Mucosa of rectum (tissue), 2 donors: ENCODE data around the gene DNASE1.
A peak's percentile ranks its signal among the peaks of the same experiment; 100 is the strongest.

Experiments used
- H3K27ac ChIP-seq, 2 donors: one replicate each; pipeline ENCODE4 v1.7.0; 2013; ENCODE audit warnings: inconsistent platforms in 2 of 2, low read depth in 2 of 2, low read length in 2 of 2
- H3K27me3 ChIP-seq, 2 donors: one replicate each; pipeline ENCODE4 v1.7.0; 2013; ENCODE audit warnings: low read length in 2 of 2; ENCODE audit not compliant: control insufficient read depth in 2 of 2, insufficient read depth in 2 of 2
- H3K36me3 ChIP-seq, 2 donors: one replicate each; pipeline ENCODE4 v1.7.0; 2013; ENCODE audit warnings: low read length in 2 of 2; ENCODE audit not compliant: control insufficient read depth in 2 of 2, insufficient read depth in 2 of 2
- H3K4me1 ChIP-seq, 2 donors: one replicate each; pipeline ENCODE4 v1.7.0; 2013; ENCODE audit warnings: low read length in 2 of 2, mild to moderate bottlenecking in 1 of 2; ENCODE audit not compliant: control insufficient read depth in 2 of 2, insufficient read depth in 2 of 2
- H3K4me3 ChIP-seq, 2 donors: one replicate each; pipeline ENCODE4 v1.7.0; 2013; ENCODE audit warnings: low read length in 2 of 2
- H3K9ac ChIP-seq, 2 donors: one replicate each; pipeline ENCODE4 v1.7.0; 2013; ENCODE audit warnings: low read length in 2 of 2, low read depth in 1 of 2, mild to moderate bottlenecking in 1 of 2
- H3K9me3 ChIP-seq, 2 donors: one replicate each; pipeline ENCODE4 v1.7.0; 2013; ENCODE audit warnings: low read length in 2 of 2; ENCODE audit not compliant: control insufficient read depth in 2 of 2
- donor health status: healthy.
- donor health status: Normal muscosa, but diverticular disease.

DNASE1 gene

GRCh38 chr16:3675601-3676130, 21.2 kb downstream of the DNASE1 start:
- Histone ChIP-seq H3K4me1 (no peaks in the 10 kb centered on the region), H3K27ac (no peak overlapping the region), H3K4me3 (no peak overlapping the region), H3K9me3 (no peaks in the 10 kb centered on the region), H3K9ac (no peak overlapping the region), H3K27me3 (no peaks in the 10 kb centered on the region), H3K36me3 (peaks cover 44 to 51% of the 10 kb centered on the region in 2 donors)

- no peaks in the 10 kb centered on the region for H3K9me3 ChIP-seq
- H3K27ac ChIP-seq, result no peak overlapping the region
- no peak overlapping the region for H3K9ac ChIP-seq
- peaks cover 39 to 46% of the 10 kb centered on the region in 2 donors for H3K36me3 ChIP-seq
- H3K4me1 ChIP-seq, result no peaks in the 10 kb centered on the region
- no peak overlapping the region for H3K4me3 ChIP-seq
- no peaks in the 10 kb centered on the region for H3K27me3 ChIP-seq
Measured at GRCh38 chr16:3677994-3678393, 23.5 kb downstream of the DNASE1 start.

- H3K27ac ChIP-seq, result no peak overlapping the region
- H3K4me3 ChIP-seq, result no peak overlapping the region
- H3K36me3 ChIP-seq, result peaks cover 31 to 35% of the 10 kb centered on the region in 2 donors
- no peaks in the 10 kb centered on the region for H3K9me3 ChIP-seq
- H3K4me1 ChIP-seq, result no peaks in the 10 kb centered on the region
- no peak overlapping the region for H3K9ac ChIP-seq
- no peaks in the 10 kb centered on the region for H3K27me3 ChIP-seq
Measured at GRCh38 chr16:3681206-3681605, 26.7 kb downstream of the DNASE1 start.

GRCh38 chr16:3687021-3687420, 32.5 kb downstream of the DNASE1 start:
- no peaks in the 10 kb centered on the region for H3K9me3 ChIP-seq
- no peaks in the 10 kb centered on the region for H3K27me3 ChIP-seq
- H3K36me3 ChIP-seq, result peaks cover 15 to 25% of the 10 kb centered on the region in 2 donors
- H3K9ac ChIP-seq, result no peak overlapping the region
- H3K4me3 ChIP-seq, result no peak overlapping the region
- H3K27ac ChIP-seq, result no peak overlapping the region
- peaks cover 5 to 6% of the 10 kb centered on the region in 2 donors for H3K4me1 ChIP-seq

GRCh38 chr16:3687792-3688191, 33.3 kb downstream of the DNASE1 start:
- no peak overlapping the region for H3K4me3 ChIP-seq
- no peaks in the 10 kb centered on the region for H3K9me3 ChIP-seq
- H3K4me1 ChIP-seq, result peaks cover 5 to 6% of the 10 kb centered on the region in 2 donors
- H3K36me3 ChIP-seq, result peaks cover 15 to 25% of the 10 kb centered on the region in 2 donors
- H3K27ac ChIP-seq, result no peak overlapping the region
- no peaks in the 10 kb centered on the region for H3K27me3 ChIP-seq
- H3K9ac ChIP-seq, result no peak overlapping the region

- no peak overlapping the region for H3K27ac ChIP-seq
Measured at GRCh38 chr16:3689731-3690130, 35.2 kb downstream of the DNASE1 start.

GRCh38 chr16:3690470-3690928, 36.0 kb downstream of the DNASE1 start:
- peak overlapping the region; percentile 17 to 63 for H3K4me3 ChIP-seq

More at GRCh38 chr16:3689731-3690130, 35.2 kb downstream of the DNASE1 start:
- no peaks in the 10 kb centered on the region for H3K27me3 ChIP-seq
- H3K4me1 ChIP-seq, result peaks cover 5 to 6% of the 10 kb centered on the region in 2 donors
- H3K9ac ChIP-seq, result no peak overlapping the region
- H3K4me3 ChIP-seq, result no peak overlapping the region
- peaks cover 15 to 24% of the 10 kb centered on the region in 2 donors for H3K36me3 ChIP-seq
- no peaks in the 10 kb centered on the region for H3K9me3 ChIP-seq

GRCh38 chr16:3690980-3691720, 36.7 kb downstream of the DNASE1 start:
- H3K36me3 ChIP-seq, result peaks cover 5 to 14% of the 10 kb centered on the region in 2 donors
- no peaks in the 10 kb centered on the region for H3K9me3 ChIP-seq
- H3K27me3 ChIP-seq, result no peaks in the 10 kb centered on the region
- peaks cover 5 to 6% of the 10 kb centered on the region in 2 donors for H3K4me1 ChIP-seq
- H3K4me3 ChIP-seq, result peak overlapping the region in 1 of 2 donors; percentile 63
- H3K27ac ChIP-seq, result no peak overlapping the region
- H3K9ac ChIP-seq, result peak overlapping the region in 1 of 2 donors; percentile 14

More at GRCh38 chr16:3690470-3690928, 36.0 kb downstream of the DNASE1 start:
- Histone ChIP-seq H3K27ac (peak overlapping the region in 1 of 2 donors; percentile 23), H3K4me1 (peaks cover 5 to 6% of the 10 kb centered on the region in 2 donors), H3K9me3 (no peaks in the 10 kb centered on the region), H3K36me3 (peaks cover 11 to 19% of the 10 kb centered on the region in 2 donors), H3K9ac (peak overlapping the region; percentile 14 to 32), H3K27me3 (no peaks in the 10 kb centered on the region)

- Histone ChIP-seq H3K4me3 (no peak overlapping the region), H3K27me3 (no peaks in the 10 kb centered on the region), H3K36me3 (peaks cover 5 to 12% of the 10 kb centered on the region in 2 donors), H3K27ac (no peak overlapping the region), H3K9me3 (no peaks in the 10 kb centered on the region), H3K4me1 (peaks cover 5 to 6% of the 10 kb centered on the region in 2 donors), H3K9ac (no peak overlapping the region)
Measured at GRCh38 chr16:3691761-3692160, 37.3 kb downstream of the DNASE1 start.

- Histone ChIP-seq H3K4me1 (peaks cover 5 to 6% of the 10 kb centered on the region in 2 donors), H3K9me3 (no peaks in the 10 kb centered on the region), H3K9ac (no peak overlapping the region), H3K27ac (no peak overlapping the region), H3K4me3 (no peak overlapping the region), H3K36me3 (peaks cover 0 to 3% of the 10 kb centered on the region in 2 donors), H3K27me3 (no peaks in the 10 kb centered on the region)
Measured at GRCh38 chr16:3694051-3694450, 39.6 kb downstream of the DNASE1 start.
